Prostate gland (tissue), 2 donors: ENCODE data around the gene TEX54. TPM values are rescaled to one million over a fixed set of nuclear protein-coding genes. Genes with fewer than 3 reads are reported as not detected.
A peak's percentile ranks its signal among the peaks of the same experiment; 100 is the strongest.

Experiments
- DNase-seq: peaks from one replicate; pipeline ENCODE4 v3.0.0-alpha.2; 2019; ENCODE audit warnings: low spot score
- H3K27ac ChIP-seq, 2 donors: fragments of 200-600 bp; sonication (generic); 2 replicates each; pipeline ENCODE4 v1.5.1; 2017 to 2019
- H3K27me3 ChIP-seq: fragments of 200-600 bp; sonication (generic); replicated peaks from 2 replicates; pipeline ENCODE4 v1.5.1; 2019; ENCODE audit not compliant: insufficient read depth
- H3K36me3 ChIP-seq, 2 donors: fragments of 200-600 bp; sonication (generic); 1 replicate in 1 of 2; 2 replicates in 1 of 2; pipeline versions ENCODE4 v1.5.1 to v1.8.1; 2017 to 2019
- H3K4me1 ChIP-seq: fragments of 200-600 bp; sonication (generic); replicated peaks from 2 replicates; pipeline ENCODE4 v1.5.1; 2019
- H3K4me3 ChIP-seq, 2 donors: fragments of 200-600 bp; sonication (generic); 2 replicates each; pipeline ENCODE4 v1.5.1; 2017 to 2019
- H3K9me3 ChIP-seq: fragments of 200-600 bp; sonication (generic); 2 replicates; pipeline ENCODE4 v1.5.1; 2017
- POLR2A ChIP-seq: fragments of 450-650 bp; IDR thresholded peaks from one replicate; pipeline ENCODE4 v1.6.1; 2016; ENCODE audit warnings: antibody characterized with exemption, mild to moderate bottlenecking
- POLR2AphosphoS5 ChIP-seq: sonication (generic); formaldehyde crosslinking; IDR thresholded peaks from one replicate; pipeline ENCODE4 v1.6.1; 2017; ENCODE audit warnings: antibody characterized with exemption
- whole genome bisulfite sequencing: methylation state at CpG from one replicate; pipeline ENCODE4 v1.1.5; 2018; 5-methylcytosine and 5-hydroxymethylcytosine counted together
- intact Hi-C: fragments of 100-400 bp; cut with DNase I; formaldehyde crosslinking; loops from one replicate; pipeline ENCODE4 v1.14.2; 2022
- microRNA-seq: library from miRNA; unstranded; fragments of <30 nt; microRNA quantifications from one replicate; pipeline ENCODE4, GENCODE V29; 2016
- small RNA-seq, 2 donors: library from RNA; depleted of rRNA; stranded (forward); fragments of <200 nt; gene quantifications; one replicate each; pipeline ENCODE3, GENCODE V24; 2016
- total RNA-seq, 2 donors: library from RNA; depleted of rRNA; stranded (reverse); fragments of >200 nt; gene quantifications; one replicate each; pipeline ENCODE4 v1.1.0, GENCODE V29; 2016
- TF ChIP-seq, protein P1 (sequence below), 4 experiments: fragments of 200-600 bp in 2 of 4; fragments of 450-650 bp in 2 of 4; sonication (generic) in 2 of 4; IDR thresholded peaks; 1 replicate in 3 of 4; 2 replicates in 1 of 4; pipeline ENCODE4 v1.5.1; 2016 to 2019; ENCODE audit warnings: antibody characterized with exemption in 4 of 4, mild to moderate bottlenecking in 2 of 4, moderate library complexity in 2 of 4

Gene TEX54
- total RNA-seq, 2 donors from 2014 or later, result not detected

GRCh38 chr11:62786318-62787004 lies 46.2 kb downstream of the TEX54 start:
- TF ChIP-seq POLR2AphosphoS5, result peak; percentile 55
- no peak for TF ChIP-seq POLR2A
- TF ChIP-seq, protein P1, sequence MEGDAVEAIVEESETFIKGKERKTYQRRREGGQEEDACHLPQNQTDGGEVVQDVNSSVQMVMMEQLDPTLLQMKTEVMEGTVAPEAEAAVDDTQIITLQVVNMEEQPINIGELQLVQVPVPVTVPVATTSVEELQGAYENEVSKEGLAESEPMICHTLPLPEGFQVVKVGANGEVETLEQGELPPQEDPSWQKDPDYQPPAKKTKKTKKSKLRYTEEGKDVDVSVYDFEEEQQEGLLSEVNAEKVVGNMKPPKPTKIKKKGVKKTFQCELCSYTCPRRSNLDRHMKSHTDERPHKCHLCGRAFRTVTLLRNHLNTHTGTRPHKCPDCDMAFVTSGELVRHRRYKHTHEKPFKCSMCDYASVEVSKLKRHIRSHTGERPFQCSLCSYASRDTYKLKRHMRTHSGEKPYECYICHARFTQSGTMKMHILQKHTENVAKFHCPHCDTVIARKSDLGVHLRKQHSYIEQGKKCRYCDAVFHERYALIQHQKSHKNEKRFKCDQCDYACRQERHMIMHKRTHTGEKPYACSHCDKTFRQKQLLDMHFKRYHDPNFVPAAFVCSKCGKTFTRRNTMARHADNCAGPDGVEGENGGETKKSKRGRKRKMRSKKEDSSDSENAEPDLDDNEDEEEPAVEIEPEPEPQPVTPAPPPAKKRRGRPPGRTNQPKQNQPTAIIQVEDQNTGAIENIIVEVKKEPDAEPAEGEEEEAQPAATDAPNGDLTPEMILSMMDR (IDR thresholded peaks at IDR 0.05), result peak; percentile 89 to 99 (median 94)
- DNase-seq, result peak; percentile 87
- H3K36me3 ChIP-seq, result peaks cover 4 to 9% of the 10 kb centered on the region in 2 donors
- intact Hi-C loops, result loop anchor here (2.0 to 5.0 kb wide), 2 partner anchors 76 to 96 kb away; partner anchors contain the start of gene SLC3A2
- H3K27ac ChIP-seq, result peak overlapping the region; percentile 94 to 98
- peaks cover 19% of the 10 kb centered on the region for H3K4me1 ChIP-seq
- no peaks in the 10 kb centered on the region for H3K9me3 ChIP-seq
- peak overlapping the region; percentile 90 to 93 for H3K4me3 ChIP-seq
- no peaks in the 10 kb centered on the region for H3K27me3 ChIP-seq
- 2% methylated on average over 42 of the region's 51 CpGs for WGBS

DNA sequence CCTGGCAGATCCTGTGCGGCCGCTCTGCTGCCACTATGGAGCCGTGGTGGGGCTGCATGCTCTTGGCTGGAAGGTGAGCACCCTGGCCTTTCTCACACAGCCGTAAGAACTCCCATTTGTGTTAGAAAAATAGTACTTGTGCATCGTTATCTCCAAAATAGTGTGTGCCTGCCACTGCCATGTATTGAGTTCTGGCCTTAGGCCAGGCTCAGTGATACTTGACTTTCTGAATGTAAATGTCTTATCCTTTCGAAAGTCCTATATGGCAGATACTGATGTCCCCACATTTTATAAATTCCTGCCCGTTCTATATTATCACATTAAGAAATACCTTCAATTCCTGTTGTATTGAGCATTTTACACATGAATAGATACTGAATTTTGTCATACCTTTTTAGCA lies 49.9 kb downstream of the TEX54 start:
- Histone ChIP-seq H3K4me1 (peaks cover 7% of the 10 kb centered on the region), H3K9me3 (no peaks in the 10 kb centered on the region), H3K27me3 (no peaks in the 10 kb centered on the region), H3K27ac (no peak overlapping the region), H3K4me3 (no peak overlapping the region), H3K36me3 (no peaks in the 10 kb centered on the region)
- TF ChIP-seq POLR2A (no peak), POLR2AphosphoS5 (no peak)
- TF ChIP-seq, protein P1 (IDR thresholded peaks at IDR 0.05), result no peak
- intact Hi-C loops, result no loop called here
- 96% methylated on average over 5 of the region's 7 CpGs for WGBS
- no peak for DNase-seq

Small RNAs within 50 kb of the gene (microRNA-seq; reads per million reads assigned to microRNA genes)
- gene MIR6514 (3.0 reads per million, percentile 36 among the genes with 10 or more reads in this experiment), gene MIR6748 (0.34 reads per million)

Small RNAs within 50 kb of the gene (small RNA-seq; reads per million reads assigned to genes)
- 0 to 0.84 reads per million in 2 donors for gene MIR6514
- gene RF00099, result 0 reads per million in 2 donors
- gene RNU6-118P, result 0 reads per million in 2 donors
- gene SNORD22, result 0 reads per million in 2 donors
- gene SNORD26, result 0 reads per million in 2 donors
- 0 reads per million in 2 donors for gene SNORD27
- gene SNORD28, result 0 reads per million in 2 donors
- gene SNORD30, result 878 to 1,394 reads per million in 2 donors

Other genes starting within 250 kb of the TEX54 start
- 10 to 100 TPM; 26.6 to 30.6 TPM for gene TUT1, start 241.3 kb downstream of the TEX54 start, total RNA-seq
- gene MTA2, start 231.0 kb downstream of the TEX54 start, total RNA-seq, result 100 to 1,000 TPM in 1 of 2 donors, 10 to 100 TPM in 1; 96.5 to 110 TPM
- gene EML3, start 220.1 kb downstream of the TEX54 start, total RNA-seq, result 10 to 100 TPM; 50.2 to 80.1 TPM
- 10 to 100 TPM in 1 of 2 donors, 1 to 10 TPM in 1; 8.0 to 12.7 TPM for gene ROM1, start 219.6 kb downstream of the TEX54 start, total RNA-seq
- gene B3GAT3, start 210.9 kb downstream of the TEX54 start, total RNA-seq, result 10 to 100 TPM; 57.0 to 75.3 TPM
- 100 to 1,000 TPM; 163 to 199 TPM for gene GANAB, start 186.2 kb downstream of the TEX54 start, total RNA-seq
- gene INTS5, start 179.5 kb downstream of the TEX54 start, total RNA-seq, result 10 to 100 TPM; 34.0 to 35.3 TPM
- gene C11orf98, start 167.6 kb downstream of the TEX54 start, total RNA-seq, result 10 to 100 TPM; 27.8 to 68.0 TPM
- gene CSKMT, start 167.5 kb downstream of the TEX54 start, total RNA-seq, result 10 to 100 TPM in 1 of 2 donors, 1 to 10 TPM in 1; 9.7 to 20.2 TPM
- gene UQCC3, start 161.2 kb downstream of the TEX54 start, total RNA-seq, result 10 to 100 TPM; 10.3 to 18.3 TPM
- 10 to 100 TPM in 1 of 2 donors, 1 to 10 TPM in 1; 7.1 to 10.2 TPM for gene LBHD1, start 160.6 kb downstream of the TEX54 start, total RNA-seq
- 100 to 1,000 TPM; 136 to 179 TPM for gene UBXN1, start 153.8 kb downstream of the TEX54 start, total RNA-seq
- gene LRRN4CL, start 143.3 kb downstream of the TEX54 start, total RNA-seq, result 1 to 10 TPM; 2.8 to 8.0 TPM
- gene BSCL2, start 125.4 kb downstream of the TEX54 start, total RNA-seq, result 100 to 1,000 TPM; 148 to 187 TPM
- gene GNG3, start 125.2 kb downstream of the TEX54 start, total RNA-seq, result not detected
- 10 to 100 TPM; 26.6 to 33.5 TPM for gene HNRNPUL2, start 105.4 kb downstream of the TEX54 start, total RNA-seq
- 10 to 100 TPM; 25.1 to 25.5 TPM for gene TTC9C, start 104.4 kb downstream of the TEX54 start, total RNA-seq
- gene ZBTB3, start 78.7 kb downstream of the TEX54 start, total RNA-seq, result 10 to 100 TPM; 14.8 to 19.1 TPM
- gene POLR2G, start 71.3 kb downstream of the TEX54 start, total RNA-seq, result 10 to 100 TPM; 97.2 to 98.3 TPM
- 10 to 100 TPM; 22.2 to 36.2 TPM for gene TAF6L, start 61.4 kb downstream of the TEX54 start, total RNA-seq
- gene TMEM179B, start 45.4 kb downstream of the TEX54 start, total RNA-seq, result 100 to 1,000 TPM; 139 to 200 TPM
- gene TMEM223, start 40.8 kb downstream of the TEX54 start, total RNA-seq, result 10 to 100 TPM; 35.8 to 73.6 TPM
- 10 to 100 TPM; 75.6 to 98.2 TPM for gene NXF1, start 27.4 kb downstream of the TEX54 start, total RNA-seq
- 10 to 100 TPM; 34.5 to 57.5 TPM for gene STX5, start 790 bp downstream of the TEX54 start, total RNA-seq
- 10 to 100 TPM; 44.5 to 46.1 TPM for gene WDR74, start 6.7 kb upstream of the TEX54 start, total RNA-seq
- gene SLC3A2, start 48.1 kb upstream of the TEX54 start, total RNA-seq, result 100 to 1,000 TPM; 158 to 235 TPM
- 100 to 1,000 TPM in 1 of 2 donors, 10 to 100 TPM in 1; 38.1 to 107 TPM for gene CHRM1, start 88.5 kb upstream of the TEX54 start, total RNA-seq
- not detected for gene SLC22A6, start 152.1 kb upstream of the TEX54 start, total RNA-seq
- under 1 TPM in 1 of 2 donors, not detected in 1; 0.11 TPM for gene SLC22A8, start 183.0 kb upstream of the TEX54 start, total RNA-seq